GM21737 (cell line): ENCODE measurements around the gene ORMDL2.

ENCODE experiments used
- ATAC-seq: cut with Tn5 transposase; IDR thresholded peaks from one replicate; pipeline ENCODE4 v1.9.1; 2021; ENCODE audit warnings: mild to moderate bottlenecking, moderate library complexity; ENCODE audit not compliant: unreplicated experiment

Gene ORMDL2

DNA sequence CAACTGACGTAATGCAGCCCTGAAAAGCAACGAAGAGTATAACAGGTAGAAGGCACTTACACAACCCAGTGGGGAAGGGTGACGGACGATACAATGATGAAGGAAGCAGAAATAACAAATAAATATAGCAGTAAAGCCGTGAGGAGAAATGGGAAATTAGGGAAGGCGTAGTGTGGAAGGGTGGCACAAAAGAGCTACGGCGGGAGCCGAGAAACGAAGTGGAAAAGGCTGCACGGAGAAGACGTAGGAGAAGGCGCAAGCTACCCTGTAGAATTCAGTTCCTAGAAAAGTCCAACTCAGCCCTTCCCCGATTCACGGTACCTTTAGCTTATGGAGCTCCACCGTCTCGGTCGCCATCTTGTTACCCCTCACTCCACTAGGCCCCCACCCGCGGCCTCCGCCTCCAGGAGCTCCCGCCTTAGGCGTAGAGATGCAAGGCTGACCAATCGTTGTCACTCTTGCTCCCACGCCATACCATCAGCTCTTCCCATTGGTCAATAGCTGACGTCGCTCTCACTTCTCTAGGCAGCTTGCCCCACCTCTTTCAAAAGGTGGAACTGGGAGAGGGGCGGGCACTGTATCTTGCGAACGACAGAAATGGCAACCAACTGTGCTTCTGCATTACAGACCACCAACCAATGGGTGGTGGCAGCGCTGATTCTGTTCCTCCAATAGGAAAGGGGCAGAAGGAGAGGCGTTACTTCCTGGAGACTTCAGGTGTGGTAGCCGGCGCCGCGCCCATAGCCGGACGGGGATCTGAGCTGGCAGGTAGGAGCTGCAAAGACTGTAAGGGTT, at the start of gene ORMDL2, which contains the start of gene SARNP:
ORMDL2 (plus strand) TSS at position 697 of the 795 bp plus-strand sequence. CDS start 959 bp downstream, outside the sequence.
SARNP (minus strand) TSS at position 380 of the 795 bp plus-strand sequence; CDS start at position 357, 23 bp downstream.
- ATAC-seq, result peak; percentile 94

DNA sequence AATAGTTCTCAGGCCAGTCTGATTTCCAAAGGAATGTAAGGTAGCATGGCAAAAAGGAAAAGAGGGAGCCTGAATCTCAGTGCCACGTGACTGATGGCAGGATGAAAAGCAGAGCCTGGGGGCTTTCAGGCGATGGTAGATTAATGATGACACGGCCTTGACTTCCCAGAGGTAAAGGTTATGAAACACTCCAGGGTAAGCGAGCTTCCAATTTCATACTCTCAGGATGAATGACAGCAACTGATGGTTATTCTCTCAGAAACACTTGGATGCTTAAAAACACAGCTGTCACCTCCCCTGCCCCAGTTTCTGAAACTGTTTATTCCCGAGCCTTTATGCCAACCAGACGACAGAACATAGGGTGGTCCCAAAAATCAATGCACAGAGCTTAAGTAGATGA, 46.1 kb upstream of the ORMDL2 start:
- ATAC-seq, result no peak

GRCh38 chr12:55777856-55778255, 40.0 kb upstream of the ORMDL2 start:
- no peak for ATAC-seq

DNA sequence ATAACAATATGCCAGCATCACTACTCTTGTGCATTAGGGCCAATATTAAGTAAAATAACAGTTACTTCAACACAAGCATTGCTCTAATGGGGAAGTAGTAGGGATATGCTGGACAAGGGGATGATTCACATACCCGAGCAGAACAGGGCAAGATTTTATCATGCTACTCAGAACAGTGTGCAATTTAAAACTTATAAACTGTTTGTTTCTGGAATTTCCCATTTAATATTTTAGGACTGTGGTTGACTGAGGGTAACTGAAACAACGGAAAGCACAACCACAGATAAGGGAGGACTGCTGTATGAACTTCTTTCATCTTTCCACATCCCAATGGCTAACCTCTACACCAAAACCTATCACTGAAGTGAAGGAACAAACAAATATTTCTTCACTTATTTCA, 37.2 kb upstream of the ORMDL2 start:
- ATAC-seq, result no peak

DNA sequence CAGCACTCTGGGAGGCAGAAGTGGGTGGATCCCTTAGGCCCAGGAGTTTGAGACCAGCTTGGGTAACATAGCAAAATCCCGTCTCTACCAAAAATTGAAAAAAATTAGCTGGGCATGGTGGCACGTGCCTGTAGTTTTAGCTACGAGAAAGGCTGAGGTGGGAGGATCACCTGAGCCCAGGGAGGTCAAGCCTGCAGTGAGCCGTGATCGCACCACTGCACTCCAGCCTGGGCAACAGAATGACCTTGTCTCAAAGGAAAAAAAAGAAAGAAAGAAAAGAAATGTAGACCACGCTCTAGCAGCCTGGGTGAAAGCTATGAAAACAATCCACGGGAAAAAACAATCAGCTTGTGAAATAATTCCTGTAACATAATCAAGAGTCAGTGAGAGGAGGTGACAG, 29.3 kb upstream of the ORMDL2 start:
- ATAC-seq, result no peak

- ATAC-seq, result no peak
Observed at GRCh38 chr12:55789171-55789570, 28.7 kb upstream of the ORMDL2 start.

DNA sequence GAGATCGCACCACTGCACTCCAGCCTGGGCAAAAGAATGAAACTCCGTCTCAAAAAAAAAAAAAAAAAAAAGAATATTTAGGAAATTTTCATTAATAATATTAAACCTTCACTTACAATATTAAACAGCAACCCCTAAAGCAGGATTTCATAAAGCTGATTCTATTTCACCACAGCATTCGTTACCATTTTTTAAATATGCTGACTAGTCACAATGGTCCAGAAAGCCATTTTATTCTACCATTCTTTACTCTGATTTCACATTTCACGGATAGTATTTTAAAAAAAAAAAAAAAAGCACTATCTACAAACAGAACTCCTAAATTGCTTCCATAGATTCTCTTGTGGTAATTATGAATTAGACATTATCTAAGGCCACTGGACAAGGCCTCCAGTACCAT, 27.9 kb upstream of the ORMDL2 start:
- ATAC-seq, result no peak

DNA sequence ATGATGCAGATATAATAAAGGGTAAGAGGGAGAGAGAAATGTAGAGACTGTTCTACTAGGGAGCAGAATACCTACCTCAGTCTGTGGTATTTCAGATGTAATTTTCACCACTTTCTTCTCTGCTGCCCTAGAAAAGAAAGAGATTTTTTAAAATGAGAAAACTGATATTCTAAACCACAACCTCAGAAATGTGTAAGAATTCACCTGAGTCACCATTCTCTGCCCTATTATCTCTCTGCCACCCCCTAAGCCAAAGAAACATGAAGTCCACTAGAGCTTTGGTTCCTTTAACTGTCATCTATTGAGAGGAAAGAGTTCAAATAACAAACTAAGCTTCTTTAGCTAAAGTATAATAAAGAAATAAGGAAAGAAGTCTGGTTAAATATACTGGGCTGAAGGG, 21.9 kb upstream of the ORMDL2 start:
- no peak for ATAC-seq

DNA sequence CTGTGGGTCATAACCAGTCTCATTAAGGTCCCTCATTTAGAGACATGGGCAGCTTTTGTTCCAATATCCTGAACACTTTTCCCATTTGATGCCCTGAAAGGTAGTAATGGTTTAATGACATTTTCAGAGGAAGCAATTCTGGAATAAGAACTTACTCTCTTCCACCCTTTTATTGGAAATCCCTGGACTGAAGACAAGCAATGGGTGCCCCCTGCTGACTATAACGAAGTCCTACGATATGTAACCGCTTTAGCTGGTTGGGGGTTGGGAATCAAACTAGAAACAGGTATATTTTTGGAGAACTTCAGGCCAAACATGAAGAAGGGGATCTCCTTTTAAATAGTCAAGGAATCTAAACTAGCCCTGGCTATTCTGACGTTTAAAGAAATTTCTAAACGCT, 20.8 kb upstream of the ORMDL2 start:
- ATAC-seq, result no peak

- ATAC-seq, result no peak
Observed at GRCh38 chr12:55797550-55797949, 20.3 kb upstream of the ORMDL2 start.

DNA sequence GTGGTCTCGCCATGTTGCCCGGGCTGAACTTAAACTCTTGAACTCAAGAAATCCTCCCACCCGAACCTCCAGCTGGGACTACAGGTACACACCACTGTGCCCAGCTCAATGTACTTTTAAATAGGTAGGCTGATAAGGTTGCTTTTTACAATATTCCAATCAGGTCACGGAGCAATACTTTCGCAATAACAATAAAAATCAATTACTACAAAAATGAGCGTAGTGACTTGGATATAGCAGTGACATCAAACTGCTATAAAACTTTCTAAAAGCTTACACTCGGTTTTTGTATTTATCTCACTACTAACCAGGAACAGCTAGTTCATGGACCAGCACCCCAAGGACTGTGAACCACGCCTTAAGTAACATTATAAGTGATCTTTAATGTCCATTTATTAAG, 10.9 kb upstream of the ORMDL2 start:
- ATAC-seq, result no peak

- no peak for ATAC-seq
Observed at GRCh38 chr12:55809274-55809673, 8.6 kb upstream of the ORMDL2 start.

DNA sequence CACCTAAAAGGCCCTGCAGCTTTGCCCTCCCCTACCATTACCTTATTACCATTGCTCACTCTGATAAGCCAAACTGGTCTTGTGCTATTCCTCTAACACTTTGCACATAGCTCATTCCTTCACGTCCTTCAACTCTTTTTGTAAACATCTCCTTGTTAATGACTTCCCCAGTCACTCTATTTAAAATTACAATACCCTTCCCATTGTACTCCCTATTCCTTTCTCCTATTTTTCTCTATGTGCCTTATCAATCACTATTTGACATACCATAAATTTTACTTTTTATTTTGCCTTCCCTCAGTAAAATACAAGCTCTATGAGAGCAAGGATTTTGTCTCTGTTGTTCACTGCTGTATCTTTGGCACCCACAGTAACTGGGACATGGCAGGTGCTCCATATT, 5.8 kb upstream of the ORMDL2 start:
- no peak for ATAC-seq

GRCh38 chr12:55814257-55814656, 3.6 kb upstream of the ORMDL2 start:
- ATAC-seq, result no peak

GRCh38 chr12:55815473-55815872, 2.4 kb upstream of the ORMDL2 start:
- no peak for ATAC-seq

GRCh38 chr12:55816881-55817344, 928 bp upstream of the ORMDL2 start:
- no peak for ATAC-seq

DNA sequence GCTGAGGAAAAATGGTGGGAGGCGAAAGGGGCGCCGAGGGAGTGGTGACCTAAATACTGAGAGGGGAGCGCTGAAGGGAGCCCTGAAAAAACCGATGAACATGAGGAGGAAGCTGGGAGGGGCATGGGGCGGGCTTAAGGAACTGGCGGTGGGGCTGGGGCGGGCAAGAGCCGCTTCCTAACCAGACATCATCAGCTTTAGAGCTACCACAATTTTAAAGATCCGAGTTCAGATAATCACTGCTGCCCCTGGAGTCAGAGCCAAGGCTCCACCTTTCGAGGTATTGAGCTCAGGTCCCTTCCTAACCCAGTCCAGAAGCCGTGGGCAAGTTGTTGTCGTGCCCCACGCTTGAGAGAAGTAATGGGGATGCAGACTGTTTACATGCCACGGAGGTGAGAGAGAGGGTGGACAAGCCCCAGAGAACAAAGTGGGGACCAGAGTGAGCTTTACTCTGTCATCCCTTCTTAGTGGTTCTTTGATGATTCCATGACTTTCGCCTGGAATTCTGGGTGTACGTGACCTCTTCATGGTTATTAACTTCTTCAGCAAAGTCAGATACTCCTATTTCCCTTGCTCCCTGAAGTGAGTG, 393 bp downstream of the ORMDL2 start:
- ATAC-seq, result peak; percentile 20

DNA sequence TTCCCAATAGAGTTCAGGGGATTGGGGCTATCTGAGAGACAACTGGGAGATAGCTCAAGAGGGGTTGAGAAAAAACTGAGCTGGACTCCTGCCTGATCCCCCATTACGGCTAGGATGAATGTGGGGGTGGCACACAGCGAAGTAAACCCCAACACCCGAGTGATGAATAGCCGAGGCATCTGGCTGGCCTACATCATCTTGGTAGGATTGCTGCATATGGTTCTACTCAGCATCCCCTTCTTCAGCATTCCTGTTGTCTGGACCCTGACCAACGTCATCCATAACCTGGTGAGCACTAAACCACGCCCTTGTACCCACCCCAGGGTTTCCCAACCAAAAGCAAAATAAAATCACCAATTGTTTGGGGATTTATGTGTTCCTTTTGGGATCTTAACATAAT, 1.0 kb downstream of the ORMDL2 start:
- ATAC-seq, result no peak

GRCh38 chr12:55820679-55821078, 2.8 kb downstream of the ORMDL2 start:
- ATAC-seq, result no peak

- ATAC-seq, result no peak
Observed at GRCh38 chr12:55822228-55822627, 4.4 kb downstream of the ORMDL2 start.

GRCh38 chr12:55823419-55823818, 5.6 kb downstream of the ORMDL2 start:
- no peak for ATAC-seq

DNA sequence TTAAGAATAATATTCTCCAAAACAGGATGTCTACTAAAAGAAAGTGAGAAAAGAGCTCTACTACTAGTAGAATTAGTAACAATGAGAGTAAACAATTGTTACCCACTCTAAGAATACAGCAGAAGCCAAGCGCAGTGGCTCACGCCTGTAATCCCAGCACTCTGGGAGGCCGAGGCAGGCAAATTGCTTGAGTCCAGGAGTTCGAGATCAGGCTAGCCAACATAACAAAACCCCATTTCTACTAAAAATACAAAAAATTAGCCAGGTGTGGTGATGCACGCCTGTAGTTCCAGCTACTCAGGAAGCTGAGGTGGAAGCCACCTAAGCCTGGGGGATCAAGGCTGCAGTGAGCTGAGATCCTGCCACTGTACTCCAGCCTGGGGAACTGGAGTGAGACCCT, 6.9 kb downstream of the ORMDL2 start:
- ATAC-seq, result no peak
